H9 (cell line): ENCODE results near the gene SNX25. TPM values are rescaled to one million over a fixed set of nuclear protein-coding genes. Genes with fewer than 3 reads are reported as not detected.

Experiments used
- DNase-seq: peaks from one replicate; pipeline ENCODE4 v3.0.0-alpha.2; 2017
- H2AFZ ChIP-seq: one replicate; pipeline ENCODE4 v1.6.1; 2013; ENCODE audit warnings: mild to moderate bottlenecking, low read length, control low read depth, moderate library complexity
- H2AK5ac ChIP-seq: 2 replicates; pipeline ENCODE4 v1.6.1; 2013; ENCODE audit warnings: low read length, control low read depth, mixed read lengths; ENCODE audit not compliant: insufficient read length
- H2BK120ac ChIP-seq: one replicate; pipeline ENCODE4 v1.6.1; 2013; ENCODE audit warnings: low read depth, mild to moderate bottlenecking, low read length, control low read depth, inconsistent platforms; ENCODE audit not compliant: poor library complexity, severe bottlenecking
- H2BK12ac ChIP-seq: 2 replicates; pipeline ENCODE4 v1.6.1; 2013; ENCODE audit warnings: low read length, control low read depth, mixed read lengths, low read depth; ENCODE audit not compliant: insufficient read length
- H2BK15ac ChIP-seq: 2 replicates; pipeline ENCODE4 v1.6.1; 2013; ENCODE audit warnings: low read depth, low read length, control low read depth
- H2BK20ac ChIP-seq: one replicate; pipeline ENCODE4 v1.6.1; 2013; ENCODE audit warnings: low read depth, mild to moderate bottlenecking, low read length, control low read depth, inconsistent platforms; ENCODE audit not compliant: poor library complexity, severe bottlenecking
- H2BK5ac ChIP-seq: 2 replicates; pipeline ENCODE4 v1.6.1; 2013; ENCODE audit warnings: low read length, control low read depth, mixed read lengths; ENCODE audit not compliant: insufficient read length
- H3K14ac ChIP-seq: 2 replicates; pipeline ENCODE4 v1.6.1; 2013; ENCODE audit warnings: low read length, control low read depth; ENCODE audit not compliant: insufficient read depth
- H3K18ac ChIP-seq: 2 replicates; pipeline ENCODE4 v1.6.1; 2013; ENCODE audit warnings: low read depth, mild to moderate bottlenecking, mixed read lengths, low read length, control low read depth; ENCODE audit not compliant: insufficient read length
- H3K23ac ChIP-seq: 2 replicates; pipeline ENCODE4 v1.6.1; 2013; ENCODE audit warnings: low read length, control low read depth, mixed read lengths, low read depth; ENCODE audit not compliant: insufficient read length
- H3K23me2 ChIP-seq: 2 replicates; pipeline ENCODE4 v1.6.1; 2013; ENCODE audit warnings: low read depth, mild to moderate bottlenecking, mixed read lengths, low read length, control low read depth; ENCODE audit not compliant: insufficient read length, poor library complexity, severe bottlenecking
- H3K27ac ChIP-seq: 2 replicates; pipeline ENCODE4 v1.5.1; 2013; ENCODE audit warnings: low read length, control low read depth, mixed read lengths, low read depth; ENCODE audit not compliant: insufficient read length
- H3K27me3 ChIP-seq: 2 replicates; pipeline ENCODE4 v1.6.1; 2013; ENCODE audit warnings: low read length, control low read depth, inconsistent platforms; ENCODE audit not compliant: insufficient read depth
- H3K4ac ChIP-seq: 2 replicates; pipeline ENCODE4 v1.6.1; 2013; ENCODE audit warnings: low read depth, mild to moderate bottlenecking, control low read depth, inconsistent platforms, low read length, moderate library complexity
- H3K4me1 ChIP-seq: 2 replicates; pipeline ENCODE4 v1.6.1; 2013; ENCODE audit warnings: low read length, control low read depth, inconsistent platforms; ENCODE audit not compliant: insufficient read depth
- H3K4me2 ChIP-seq: 2 replicates; pipeline ENCODE4 v1.6.1; 2013; ENCODE audit warnings: low read length, control low read depth, mixed read lengths; ENCODE audit not compliant: insufficient read length, insufficient read depth
- H3K56ac ChIP-seq: 2 replicates; pipeline ENCODE4 v1.6.1; 2013; ENCODE audit warnings: low read depth, mild to moderate bottlenecking, mixed read lengths, low read length, control low read depth; ENCODE audit not compliant: insufficient read length
- H3K79me1 ChIP-seq: 2 replicates; pipeline ENCODE4 v1.6.1; 2013; ENCODE audit warnings: low read depth, mild to moderate bottlenecking, moderate library complexity, low read length, control low read depth, inconsistent platforms; ENCODE audit not compliant: insufficient read depth, poor library complexity, severe bottlenecking
- H3K79me2 ChIP-seq: 2 replicates; pipeline ENCODE4 v1.6.1; 2013; ENCODE audit warnings: low read length, control low read depth, inconsistent platforms; ENCODE audit not compliant: insufficient read depth
- H3K9ac ChIP-seq: 2 replicates; pipeline ENCODE4 v1.6.1; 2013; ENCODE audit warnings: low read length, control low read depth, mixed read lengths; ENCODE audit not compliant: insufficient read length; ENCODE audit errors: extremely low read depth
- H3K9me3 ChIP-seq: one replicate; pipeline ENCODE4 v1.6.1; 2013; ENCODE audit warnings: low read depth, low read length, inconsistent platforms; ENCODE audit not compliant: control insufficient read depth
- H3T11ph ChIP-seq: one replicate; pipeline ENCODE4 v1.6.1; 2013; ENCODE audit warnings: mild to moderate bottlenecking, low read length, control low read depth, inconsistent platforms
- H4K20me1 ChIP-seq: one replicate; pipeline ENCODE4 v1.6.1; 2013; ENCODE audit not compliant: control insufficient read depth, insufficient read length, insufficient read depth
- H4K5ac ChIP-seq: 2 replicates; pipeline ENCODE4 v1.6.1; 2013; ENCODE audit warnings: low read depth, mild to moderate bottlenecking, mixed read lengths, low read length, control low read depth; ENCODE audit not compliant: insufficient read length
- H4K8ac ChIP-seq: replicated peaks from 2 replicates; pipeline ENCODE4 v1.6.1; 2013; ENCODE audit warnings: low read length, control low read depth, mixed read lengths, low read depth; ENCODE audit not compliant: insufficient read length
- H4K91ac ChIP-seq: 2 replicates; pipeline ENCODE4 v1.6.1; 2013; ENCODE audit warnings: low read depth, mild to moderate bottlenecking, moderate library complexity, mixed read lengths, low read length, control low read depth; ENCODE audit not compliant: insufficient read length
- H3K27ac Mint-ChIP-seq, 3 experiments: 2 replicates in 2 of 3; 3 replicates in 1 of 3; pipeline ENCODE4 v1.8.0; 2020 to 2021; ENCODE audit warnings: mixed read lengths in 3 of 3, mild to moderate bottlenecking in 1 of 3, moderate library complexity in 1 of 3
- H3K27me3 Mint-ChIP-seq: 2 replicates; pipeline ENCODE4 v1.8.0; 2021; ENCODE audit warnings: low read depth, mild to moderate bottlenecking, moderate library complexity, mixed read lengths
- H3K36me3 Mint-ChIP-seq, 3 experiments: 2 replicates in 2 of 3; 3 replicates in 1 of 3; pipeline ENCODE4 v1.8.0; 2020 to 2021; ENCODE audit warnings: low read depth in 3 of 3, mixed read lengths in 3 of 3; ENCODE audit not compliant: insufficient read depth in 1 of 3
- H3K4me1 Mint-ChIP-seq, 2 experiments: 2 replicates each; pipeline ENCODE4 v1.8.0; 2020; ENCODE audit warnings: mixed read lengths in 2 of 2
- H3K4me3 Mint-ChIP-seq, 2 experiments: 2 replicates in 1 of 2; 3 replicates in 1 of 2; pipeline ENCODE4 v1.8.0; 2020 to 2021; ENCODE audit warnings: mild to moderate bottlenecking in 2 of 2, mixed read lengths in 2 of 2, moderate library complexity in 1 of 2
- H3K9me3 Mint-ChIP-seq, 2 experiments: 2 replicates in 1 of 2; 3 replicates in 1 of 2; pipeline ENCODE4 v1.8.0; 2020; ENCODE audit warnings: mild to moderate bottlenecking in 2 of 2, mixed read lengths in 2 of 2, moderate library complexity in 1 of 2
- WGBS: extraction: QIAGEN DNeasy Blood & Tissue Kit; methylation state at CpG from one replicate; pipeline ENCODE4 v1.1.7; 2013; ENCODE audit warnings: missing lambda C conversion rate, low lambda C conversion rate, mixed read lengths; ENCODE audit not compliant: insufficient read length; ENCODE audit errors: extremely low coverage; 5-methylcytosine and 5-hydroxymethylcytosine counted together
- total RNA-seq: library from RNA; stranded (reverse); gene quantifications from 2 replicates; pipeline ENCODE4 v1.2.1, GENCODE V29; 2021
- TF ChIP-seq, protein P1 (sequence below): fragments of 200-600 bp; sonication (generic); conservative IDR thresholded peaks from 3 replicates; pipeline ENCODE4 v1.8.0; 2021; ENCODE audit warnings: antibody characterized with exemption, mild to moderate bottlenecking

Gene SNX25
- total RNA-seq, 1 experiment from 2014 or later: 28.2 TPM

GRCh38 chr4:185261946-185262345 lies 52.5 kb downstream of the SNX25 start:
- WGBS: no CpG with 5 or more reads among the region's 4 CpGs
- Histone ChIP-seq H3K9ac (no peak overlapping the region), H2BK15ac (no peak overlapping the region), H3K27ac (no peak overlapping the region), H3T11ph (no peak overlapping the region), H3K4me2 (no peak overlapping the region), H3K23ac (no peak overlapping the region), H2BK5ac (no peak overlapping the region), H4K5ac (no peak overlapping the region), H3K79me1 (no peaks in the 10 kb centered on the region), H3K56ac (no peak overlapping the region), H4K91ac (no peak overlapping the region), H3K4me1 (peaks cover 2% of the 10 kb centered on the region), H2BK12ac (peak overlapping the region; percentile 23), H3K14ac (no peak overlapping the region), H2BK20ac (no peak overlapping the region), H3K23me2 (no peaks in the 10 kb centered on the region), H4K8ac (no peak overlapping the region), H3K18ac (no peak overlapping the region), H3K4ac (no peak overlapping the region), H3K9me3 (no peaks in the 10 kb centered on the region), H3K27me3 (no peaks in the 10 kb centered on the region), H3K79me2 (no peaks in the 10 kb centered on the region), H4K20me1 (no peaks in the 10 kb centered on the region), H2BK120ac (no peak overlapping the region), H2AFZ (no peak overlapping the region), H2AK5ac (no peak overlapping the region)
- TF ChIP-seq, protein P1, sequence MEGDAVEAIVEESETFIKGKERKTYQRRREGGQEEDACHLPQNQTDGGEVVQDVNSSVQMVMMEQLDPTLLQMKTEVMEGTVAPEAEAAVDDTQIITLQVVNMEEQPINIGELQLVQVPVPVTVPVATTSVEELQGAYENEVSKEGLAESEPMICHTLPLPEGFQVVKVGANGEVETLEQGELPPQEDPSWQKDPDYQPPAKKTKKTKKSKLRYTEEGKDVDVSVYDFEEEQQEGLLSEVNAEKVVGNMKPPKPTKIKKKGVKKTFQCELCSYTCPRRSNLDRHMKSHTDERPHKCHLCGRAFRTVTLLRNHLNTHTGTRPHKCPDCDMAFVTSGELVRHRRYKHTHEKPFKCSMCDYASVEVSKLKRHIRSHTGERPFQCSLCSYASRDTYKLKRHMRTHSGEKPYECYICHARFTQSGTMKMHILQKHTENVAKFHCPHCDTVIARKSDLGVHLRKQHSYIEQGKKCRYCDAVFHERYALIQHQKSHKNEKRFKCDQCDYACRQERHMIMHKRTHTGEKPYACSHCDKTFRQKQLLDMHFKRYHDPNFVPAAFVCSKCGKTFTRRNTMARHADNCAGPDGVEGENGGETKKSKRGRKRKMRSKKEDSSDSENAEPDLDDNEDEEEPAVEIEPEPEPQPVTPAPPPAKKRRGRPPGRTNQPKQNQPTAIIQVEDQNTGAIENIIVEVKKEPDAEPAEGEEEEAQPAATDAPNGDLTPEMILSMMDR: no peak
- H3K27me3 Mint-ChIP-seq: no peaks in the 10 kb centered on the region
- H3K4me1 Mint-ChIP-seq: peaks cover 15 to 16% of the 10 kb centered on the region in 2 experiments
- no peak overlapping the region for H3K4me3 Mint-ChIP-seq
- no peak overlapping the region for H3K27ac Mint-ChIP-seq
- no peak for DNase-seq
- H3K9me3 Mint-ChIP-seq: no peaks in the 10 kb centered on the region
- peaks cover 0 to 13% (median 11%) of the 10 kb centered on the region in 3 experiments; a peak in 5 of 7 replicates for H3K36me3 Mint-ChIP-seq
